Heart right ventricle (tissue), 16 donors: ENCODE data around the gene STXBP2. TPM values are rescaled to one million over a fixed set of nuclear protein-coding genes. Genes with fewer than 3 reads are reported as not detected.

Experiments
- ATAC-seq, 8 donors: fragments of 200-7000 bp; cut with Tn5 transposase; one replicate each; pipeline ENCODE4 v1.9.1; 2020; ENCODE audit warnings: mild to moderate bottlenecking in 8 of 8, moderate library complexity in 8 of 8, moderate number of reproducible peaks in 1 of 8
- DNase-seq, 2 donors: peaks; one replicate each; pipeline ENCODE4 v3.0.0-alpha.2; 2020
- H3K27ac ChIP-seq, 10 donors: fragments of 200-600 bp; sonication (generic) in 2 of 10; one replicate each; pipeline versions ENCODE4 v1.5.0 to v1.8.0; 2020 to 2022; ENCODE audit warnings: mild to moderate bottlenecking in 3 of 10
- H3K27me3 ChIP-seq, 7 donors: fragments of 200-600 bp; one replicate each; pipeline ENCODE4 v1.8.0; 2021 to 2022; ENCODE audit warnings: mild to moderate bottlenecking in 2 of 7
- H3K36me3 ChIP-seq, 9 donors: fragments of 200-600 bp; sonication (generic) in 1 of 9; one replicate each; pipeline versions ENCODE4 v1.5.0 to v1.8.0; 2020 to 2022; ENCODE audit warnings: mild to moderate bottlenecking in 2 of 9
- H3K4me1 ChIP-seq, 9 donors: fragments of 200-600 bp; sonication (generic) in 1 of 9; one replicate each; pipeline versions ENCODE4 v1.5.0 to v1.8.0; 2020 to 2022; ENCODE audit warnings: mild to moderate bottlenecking in 4 of 9
- H3K4me3 ChIP-seq, 10 donors: fragments of 200-600 bp; sonication (generic) in 2 of 10; one replicate each; pipeline versions ENCODE4 v1.5.0 to v1.8.0; 2020 to 2022; ENCODE audit warnings: mild to moderate bottlenecking in 7 of 10, moderate library complexity in 2 of 10
- H3K9me3 ChIP-seq, 11 donors: fragments of 200-600 bp in 10 of 11; sonication (generic) in 2 of 11; one replicate each; pipeline versions ENCODE4 v1.5.0 to v1.8.0; 2013 to 2022; ENCODE audit warnings: mild to moderate bottlenecking in 2 of 11, control low read depth in 1 of 11, moderate library complexity in 1 of 11
- WGBS, 2 donors: extraction: QIAGEN DNeasy Blood & Tissue Kit; methylation state at CpG; one replicate each; pipeline ENCODE4 v1.1.7; 2013; ENCODE audit warnings: inconsistent platforms in 1 of 2; 5-methylcytosine and 5-hydroxymethylcytosine counted together
- intact Hi-C, 10 donors: fragments of 100-400 bp; cut with DNase I; formaldehyde crosslinking; loops; one replicate each; pipeline versions ENCODE4 v1.11.1 to v1.14.2; 2022
- microRNA-seq, 2 donors: library from miRNA; unstranded; fragments of <30 nt; microRNA quantifications; one replicate each; pipeline ENCODE4 v1.2.0, GENCODE V29; 2021
- polyA plus RNA-seq, 2 donors: library from polyadenylated mRNA; stranded (reverse); fragments of 200-250 nt; gene quantifications; one replicate each; pipeline ENCODE4 v1.2.3, GENCODE V29; 2013
- total RNA-seq, 10 donors: library from RNA; stranded (reverse); fragmentation: NEBNext Ultra II Directional in 3 of 10; extraction: Animal tissue kit (Norgen Biotek cat#: 25700) in 3 of 10; gene quantifications; one replicate each; pipeline versions ENCODE4 v1.2.1 to v1.2.4, GENCODE V29; 2021 to 2023
- TF ChIP-seq, protein P1 (sequence below), 9 donors: fragments of 200-600 bp; sonication (generic) in 2 of 9; IDR thresholded peaks; one replicate each; pipeline versions ENCODE4 v1.5.0 to v1.8.0; 2021 to 2022; ENCODE audit warnings: antibody characterized with exemption in 9 of 9, mild to moderate bottlenecking in 5 of 9, moderate library complexity in 1 of 9
- donor health status: Arrhythmogenic right ventricular cardiomyopathy.
- donor health status: ischemic (EF 13 %, LVEDD 7.1; RV severe dilation, severe dysfunction).
- donor health status: healthy with polysubstance abuse.
- donor health status: DM: no; HTN: yes; CAD: no.
- donor health status: DM: no; HTN: no; CAD: no.
- donor health status: ischemic (EF 25% LVEDD 6.9; RV normal size, moderate dysfunction).
- donor health status: ischemic (EF 25% LVEDD 5.7; RV mildly dilated, moderate dysfunction).
- donor health status: healthy.
- donor health status: DM: yes; HTN: yes; CAD: no.
- donor health status: Ischemic cardiomyopathy.
- donor health status: ischemic (EF 35%, LVEDD 5.7; RV mildly dilated, moderate dysfunction).
- donor health status: nonischemic (EF 11% LVEDD 7.7; RV severe dilation, severe dysfunction).
- donor health status: DM: yes; HTN: yes; CAD: no.
- donor health status: PGD.
- donor health status: ischemic (EF 29% LVEDD 5.4; RV normal size, mild dysfunction).
- donor health status: nonischemic (EF 23%, LVEDD 6.1; RV moderate dilation, normal function).

Gene STXBP2
- total and polyA plus RNA-seq, 12 donors = 1.6 to 19.6 (median 4.0) TPM

DNA sequence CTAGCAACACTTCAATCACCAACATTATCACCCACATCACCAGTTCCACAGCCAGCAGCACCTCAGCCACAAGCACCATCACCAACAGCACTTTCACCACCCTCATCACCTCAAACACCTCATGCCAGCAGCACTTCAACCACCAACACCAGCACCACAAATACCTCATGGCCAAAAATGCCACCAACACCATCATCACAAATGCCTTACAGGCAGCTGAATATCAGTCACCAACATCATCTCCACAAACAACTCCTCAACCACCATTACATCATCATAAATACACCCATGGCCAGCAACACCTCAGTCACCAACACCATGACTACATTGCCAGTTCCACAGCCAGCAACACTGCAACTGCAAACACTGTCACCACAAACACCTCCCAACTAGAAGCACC is 54.6 kb downstream of the STXBP2 start:
- Histone ChIP-seq H3K27me3 (peaks cover 0 to 39% (median 17%) of the 10 kb centered on the region in 7 donors), H3K9me3 (no peaks in the 10 kb centered on the region), H3K27ac (no peak overlapping the region), H3K4me3 (no peak overlapping the region), H3K4me1 (no peaks in the 10 kb centered on the region), H3K36me3 (no peaks in the 10 kb centered on the region)
- TF ChIP-seq, protein P1, sequence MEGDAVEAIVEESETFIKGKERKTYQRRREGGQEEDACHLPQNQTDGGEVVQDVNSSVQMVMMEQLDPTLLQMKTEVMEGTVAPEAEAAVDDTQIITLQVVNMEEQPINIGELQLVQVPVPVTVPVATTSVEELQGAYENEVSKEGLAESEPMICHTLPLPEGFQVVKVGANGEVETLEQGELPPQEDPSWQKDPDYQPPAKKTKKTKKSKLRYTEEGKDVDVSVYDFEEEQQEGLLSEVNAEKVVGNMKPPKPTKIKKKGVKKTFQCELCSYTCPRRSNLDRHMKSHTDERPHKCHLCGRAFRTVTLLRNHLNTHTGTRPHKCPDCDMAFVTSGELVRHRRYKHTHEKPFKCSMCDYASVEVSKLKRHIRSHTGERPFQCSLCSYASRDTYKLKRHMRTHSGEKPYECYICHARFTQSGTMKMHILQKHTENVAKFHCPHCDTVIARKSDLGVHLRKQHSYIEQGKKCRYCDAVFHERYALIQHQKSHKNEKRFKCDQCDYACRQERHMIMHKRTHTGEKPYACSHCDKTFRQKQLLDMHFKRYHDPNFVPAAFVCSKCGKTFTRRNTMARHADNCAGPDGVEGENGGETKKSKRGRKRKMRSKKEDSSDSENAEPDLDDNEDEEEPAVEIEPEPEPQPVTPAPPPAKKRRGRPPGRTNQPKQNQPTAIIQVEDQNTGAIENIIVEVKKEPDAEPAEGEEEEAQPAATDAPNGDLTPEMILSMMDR (IDR thresholded peaks at IDR 0.05) = no peak
- intact Hi-C loops = loop anchor here in 1 of 10 donors (10.0 kb wide), 1 partner anchor 103 kb away; no protein-coding TSS in a partner anchor
- DNase-seq (no peak), ATAC-seq (no peak)

DNA sequence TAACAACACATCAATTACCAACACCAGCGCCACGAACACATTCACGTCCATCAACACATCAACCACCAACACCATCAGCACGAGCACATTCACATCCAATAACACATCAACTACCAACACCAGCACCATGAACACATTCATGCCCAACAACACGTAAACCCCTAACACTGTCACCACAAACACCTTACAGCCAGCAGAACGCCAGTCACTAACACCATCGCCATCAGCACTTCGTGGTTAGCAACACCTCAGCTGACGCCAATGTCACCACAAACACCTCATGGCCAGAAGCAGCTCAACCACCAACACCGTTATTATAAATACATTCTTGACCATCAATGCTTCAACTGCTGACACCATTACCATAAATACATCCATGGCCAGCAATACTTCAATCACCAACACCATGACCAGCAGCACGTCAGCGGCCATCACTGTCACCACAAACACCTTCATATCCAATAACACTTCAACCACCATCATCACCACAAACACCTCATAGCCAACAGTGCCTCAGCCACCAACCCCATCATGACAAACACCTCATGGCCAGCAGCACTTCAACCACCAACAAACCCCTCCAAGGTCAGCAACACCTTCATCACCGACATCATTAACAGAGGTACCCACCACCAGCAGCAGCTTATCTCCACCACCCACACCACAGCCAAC is 55.6 kb downstream of the STXBP2 start:
- H3K27ac ChIP-seq = no peak overlapping the region
- no peak for DNase-seq

DNA sequence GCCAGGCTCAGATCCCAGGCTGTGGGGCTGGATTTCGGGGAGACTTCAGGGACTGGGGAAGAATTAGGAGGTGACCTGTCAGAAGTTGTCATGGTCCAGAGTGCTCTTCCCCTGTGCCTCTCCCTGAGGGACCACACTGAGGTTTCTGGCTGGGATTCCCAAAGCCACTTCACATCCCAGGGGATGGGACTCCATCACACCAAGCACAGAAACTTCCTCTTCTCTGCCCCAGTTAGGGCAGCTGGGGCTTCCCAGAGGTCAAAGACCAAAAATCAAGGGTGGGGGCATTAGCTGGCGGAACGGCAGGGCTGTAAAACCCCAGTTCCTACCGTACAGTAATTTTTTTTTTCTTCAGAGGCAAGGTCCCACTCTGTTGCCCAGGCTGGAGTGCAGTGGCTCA is 57.6 kb downstream of the STXBP2 start:
- peaks cover 4 to 62% (median 38%) of the 10 kb centered on the region in 7 donors for H3K27me3 ChIP-seq
- DNase-seq = no peak
- no peak for ATAC-seq
- H3K36me3 ChIP-seq = no peaks in the 10 kb centered on the region
- peaks cover 0 to 3% (median 0%) of the 10 kb centered on the region in 9 donors for H3K4me1 ChIP-seq
- TF ChIP-seq, protein P1 (IDR thresholded peaks at IDR 0.05) = no peak
- H3K27ac ChIP-seq = no peak overlapping the region
- no peak overlapping the region for H3K4me3 ChIP-seq
- 54 to 68% methylated on average over 4 of the region's 4 CpGs for WGBS, 2 donors
- no peaks in the 10 kb centered on the region for H3K9me3 ChIP-seq
- intact Hi-C loops = loop anchor here in 1 of 10 donors (10.0 kb wide), 1 partner anchor 100 kb away; no protein-coding TSS in a partner anchor

More for the DNA sequence above, 55.6 kb downstream of the STXBP2 start:
- WGBS, 2 donors = 70 to 71% methylated on average over 13 of the region's 13 CpGs
- H3K27me3 ChIP-seq = peaks cover 4 to 50% (median 25%) of the 10 kb centered on the region in 7 donors
- TF ChIP-seq, protein P1 (IDR thresholded peaks at IDR 0.05) = no peak
- no peaks in the 10 kb centered on the region for H3K4me1 ChIP-seq
- no peaks in the 10 kb centered on the region for H3K9me3 ChIP-seq
- no peak for ATAC-seq
- H3K4me3 ChIP-seq = no peak overlapping the region
- intact Hi-C loops = loop anchor here in 1 of 10 donors (10.0 kb wide), 1 partner anchor 102 kb away; no protein-coding TSS in a partner anchor
- H3K36me3 ChIP-seq = no peaks in the 10 kb centered on the region

Small RNA genes within 50 kb of the gene (microRNA-seq; reads per million reads assigned to microRNA genes)
- gene MIR6792 = 0 reads per million in 2 donors

Other genes with a start within 250 kb of the STXBP2 start
- gene PEX11G, start 148.1 kb upstream of the STXBP2 start, total RNA-seq = 1 to 10 TPM in 9 of 10 donors, under 1 TPM in 1; 0.95 to 2.4 (median 1.9) TPM
- 1 to 10 TPM; 1.2 to 3.9 TPM for gene PEX11G, start 148.1 kb upstream of the STXBP2 start, polyA plus RNA-seq
- 100 to 1,000 TPM in 1 of 10 donors, 10 to 100 TPM in 9; 67.7 to 104 (median 76.5) TPM for gene ZNF358, start 121.0 kb upstream of the STXBP2 start, total RNA-seq
- gene ZNF358, start 121.0 kb upstream of the STXBP2 start, polyA plus RNA-seq = 100 to 1,000 TPM in 1 of 2 donors, 10 to 100 TPM in 1; 61.4 to 167 TPM
- gene MCOLN1, start 114.5 kb upstream of the STXBP2 start, total RNA-seq = 10 to 100 TPM; 10.4 to 29.1 (median 13.4) TPM
- 10 to 100 TPM; 20.8 to 34.9 TPM for gene MCOLN1, start 114.5 kb upstream of the STXBP2 start, polyA plus RNA-seq
- 10 to 100 TPM; 33.9 to 73.8 (median 41.6) TPM for gene PNPLA6, start 101.4 kb upstream of the STXBP2 start, total RNA-seq
- gene PNPLA6, start 101.4 kb upstream of the STXBP2 start, polyA plus RNA-seq = 10 to 100 TPM; 34.1 to 57.0 TPM
- 1 to 10 TPM in 1 of 10 donors, under 1 TPM in 9; 0.13 to 2.0 (median 0.30) TPM for gene CAMSAP3, start 41.2 kb upstream of the STXBP2 start, total RNA-seq
- gene CAMSAP3, start 41.2 kb upstream of the STXBP2 start, polyA plus RNA-seq = under 1 TPM; 0.03 to 0.37 TPM
- 10 to 100 TPM; 18.6 to 25.1 (median 22.4) TPM for gene XAB2, start 7.6 kb upstream of the STXBP2 start, total RNA-seq
- 10 to 100 TPM; 28.0 to 31.9 TPM for gene XAB2, start 7.6 kb upstream of the STXBP2 start, polyA plus RNA-seq
- 100 to 1,000 TPM; 119 to 230 (median 150) TPM for gene PET100, start 7.3 kb upstream of the STXBP2 start, total RNA-seq
- 1,000 to 10,000 TPM in 1 of 2 donors, 10 to 100 TPM in 1; 99.1 to 1,041 TPM for gene PET100, start 7.3 kb upstream of the STXBP2 start, polyA plus RNA-seq
- gene PCP2, start 3.4 kb upstream of the STXBP2 start, total RNA-seq = 1 to 10 TPM in 5 of 10 donors, under 1 TPM in 3, not detected in 2; 0.35 to 3.8 (median 2.3) TPM
- 1 to 10 TPM in 1 of 2 donors, under 1 TPM in 1; 0.67 to 1.0 TPM for gene PCP2, start 3.4 kb upstream of the STXBP2 start, polyA plus RNA-seq
- under 1 TPM in 2 of 10 donors, not detected in 8; 0.51 to 0.76 TPM for gene RETN, start 31.9 kb downstream of the STXBP2 start, total RNA-seq
- gene RETN, start 31.9 kb downstream of the STXBP2 start, polyA plus RNA-seq = 10 to 100 TPM in 1 of 2 donors, 1 to 10 TPM in 1; 8.5 to 12.6 TPM
- 1 to 10 TPM in 1 of 10 donors, under 1 TPM in 5, not detected in 4; 0.17 to 1.2 (median 0.25) TPM for gene MCEMP1, start 40.0 kb downstream of the STXBP2 start, total RNA-seq
- gene MCEMP1, start 40.0 kb downstream of the STXBP2 start, polyA plus RNA-seq = under 1 TPM in 1 of 2 donors, not detected in 1; 0.71 TPM
- 100 to 1,000 TPM in 3 of 10 donors, 10 to 100 TPM in 7; 75.3 to 132 (median 86.0) TPM for gene TRAPPC5, start 43.7 kb downstream of the STXBP2 start, total RNA-seq
- gene TRAPPC5, start 43.7 kb downstream of the STXBP2 start, polyA plus RNA-seq = 100 to 1,000 TPM; 149 to 388 TPM
- gene FCER2, start 65.0 kb downstream of the STXBP2 start, total RNA-seq = 1 to 10 TPM in 1 of 10 donors, under 1 TPM in 4, not detected in 5; 0.21 to 1.0 (median 0.44) TPM
- under 1 TPM; 0.13 to 0.44 TPM for gene FCER2, start 65.0 kb downstream of the STXBP2 start, polyA plus RNA-seq
- 1 to 10 TPM in 3 of 10 donors, under 1 TPM in 4, not detected in 3; 0.25 to 4.2 (median 0.91) TPM for gene CLEC4G, start 95.0 kb downstream of the STXBP2 start, total RNA-seq
- under 1 TPM; 0.20 to 0.73 TPM for gene CLEC4G, start 95.0 kb downstream of the STXBP2 start, polyA plus RNA-seq
- gene CD209, start 110.4 kb downstream of the STXBP2 start, total RNA-seq = 10 to 100 TPM in 2 of 10 donors, 1 to 10 TPM in 8; 1.6 to 29.6 (median 4.6) TPM
- gene CD209, start 110.4 kb downstream of the STXBP2 start, polyA plus RNA-seq = under 1 TPM; 0.54 to 0.95 TPM
- not detected for gene CLEC4M, start 126.1 kb downstream of the STXBP2 start, total RNA-seq
- gene CLEC4M, start 126.1 kb downstream of the STXBP2 start, polyA plus RNA-seq = not detected
- gene EVI5L, start 193.1 kb downstream of the STXBP2 start, total RNA-seq = 10 to 100 TPM; 16.8 to 26.3 (median 20.3) TPM
- gene EVI5L, start 193.1 kb downstream of the STXBP2 start, polyA plus RNA-seq = 10 to 100 TPM; 12.9 to 21.0 TPM
- under 1 TPM in 1 of 10 donors, not detected in 9; 0.05 TPM for gene PRR36, start 237.3 kb downstream of the STXBP2 start, total RNA-seq
- under 1 TPM; 0.01 to 0.07 TPM for gene PRR36, start 237.3 kb downstream of the STXBP2 start, polyA plus RNA-seq